Activated CD4-positive, alpha-beta T cell treated with anti-CD3 and anti-CD28 coated beads for 36 hours (primary cell): ENCODE measurements around the gene ELL. TPM values are rescaled to one million over a fixed set of nuclear protein-coding genes. Genes with fewer than 3 reads are reported as not detected.
"Not testable (repeated sequence)": the region's sequence is repeated elsewhere in the genome, so short reads cannot be mapped to it uniquely, and the experiment has no call there.

Experiments
- ATAC-seq: fragments of 200-7000 bp; cut with Tn5 transposase; one replicate; pipeline ENCODE4 v1.10.0; 2021; ENCODE audit warnings: mild to moderate bottlenecking, moderate library complexity
- CTCF ChIA-PET: fragments of 350-600 bp; sonication (Branson Sonifier 250); formaldehyde crosslinking; loops from one replicate; lab custom pipeline; 2021; ENCODE audit warnings: antibody characterized with exemption; lab: Charles Lee
- POLR2A ChIA-PET: fragments of 350-600 bp; sonication (Branson Sonifier 250); formaldehyde crosslinking; loops from one replicate; lab custom pipeline; 2021; ENCODE audit warnings: antibody characterized with exemption, inconsistent platforms; lab: Charles Lee
- DNase-seq: peaks from one replicate; pipeline ENCODE4 v3.0.0-alpha.2; 2020
- H3K27ac Mint-ChIP-seq: one replicate; pipeline ENCODE4 v1.8.0; 2021; ENCODE audit warnings: mixed read lengths
- H3K27me3 Mint-ChIP-seq: one replicate; pipeline ENCODE4 v1.8.0; 2021; ENCODE audit warnings: mixed read lengths
- H3K36me3 Mint-ChIP-seq: one replicate; pipeline ENCODE4 v1.8.0; 2021; ENCODE audit warnings: low read depth, mixed read lengths
- H3K4me1 Mint-ChIP-seq: one replicate; pipeline ENCODE4 v1.8.0; 2021; ENCODE audit warnings: mixed read lengths
- H3K4me3 Mint-ChIP-seq: one replicate; pipeline ENCODE4 v1.8.0; 2021; ENCODE audit warnings: mild to moderate bottlenecking, moderate library complexity, mixed read lengths
- H3K9me3 Mint-ChIP-seq: one replicate; pipeline ENCODE4 v1.8.0; 2021; ENCODE audit warnings: low read depth, mixed read lengths
- intact Hi-C, 2 experiments: fragments of 100-400 bp; cut with DNase I in 1 of 2; cut with micrococcal nuclease in 1 of 2; formaldehyde crosslinking; loops; one replicate each; pipeline versions ENCODE4 v1.14.2 to v1.15.1; 2022 to 2024; cut with DNase I, micrococcal nuclease
- total RNA-seq, 2 experiments: library from RNA; stranded (reverse); gene quantifications; one replicate each; pipeline ENCODE4 v1.2.3, GENCODE V29; 2021

The ELL gene
- total RNA-seq, 2 experiments from 2014 or later: 20.2 to 21.4 TPM

- Mint-ChIP-seq H3K36me3 (no peaks in the 10 kb centered on the region), H3K4me1 (peaks cover 31% of the 10 kb centered on the region), H3K9me3 (no peaks in the 10 kb centered on the region), H3K4me3 (no peak overlapping the region), H3K27me3 (peaks cover 20% of the 10 kb centered on the region), H3K27ac (no peak overlapping the region)
- DNase-seq (no peak), ATAC-seq (no peak)
- intact Hi-C loops: loop anchor here in 1 of 2 experiments (5.0 kb wide), 2 partner anchors 85 to 135 kb away; no protein-coding TSS in a partner anchor
- ChIA-PET POLR2A (no interaction called here), CTCF (interaction anchor here (0.6 to 4.5 kb wide), 10 partner anchors 11 to 143 kb away, joined by 3 to 33 read pairs (median 4); no protein-coding TSS in a partner anchor)
Measured at GRCh38 chr19:18412610-18413239, 109.1 kb downstream of the ELL start.

- intact Hi-C loops: no loop called here
- ATAC-seq (peak; percentile 20), DNase-seq (peak; percentile 69)
- H3K27me3 Mint-ChIP-seq: peaks cover 7% of the 10 kb centered on the region
- H3K9me3 Mint-ChIP-seq: no peaks in the 10 kb centered on the region
- CTCF ChIA-PET: no interaction called here
- POLR2A ChIA-PET: no interaction called here
- H3K4me3 Mint-ChIP-seq: no peak overlapping the region
- no peak overlapping the region for H3K27ac Mint-ChIP-seq
- H3K36me3 Mint-ChIP-seq: no peaks in the 10 kb centered on the region
- no peaks in the 10 kb centered on the region for H3K4me1 Mint-ChIP-seq
Measured at GRCh38 chr19:18408053-18408476, 113.8 kb downstream of the ELL start.

- ATAC-seq (no peak), DNase-seq (no peak)
- Mint-ChIP-seq H3K36me3 (no peaks in the 10 kb centered on the region), H3K4me1 (no peaks in the 10 kb centered on the region), H3K27ac (no peak overlapping the region), H3K27me3 (peaks cover 2% of the 10 kb centered on the region), H3K9me3 (no peaks in the 10 kb centered on the region), H3K4me3 (no peak overlapping the region)
- ChIA-PET POLR2A (no interaction called here), CTCF (interaction anchor here (0.6 kb wide), 1 partner anchor 23 kb away, joined by 3 read pairs; no protein-coding TSS in a partner anchor)
- intact Hi-C loops: no loop called here
Measured at GRCh38 chr19:18406749-18407148, 115.1 kb downstream of the ELL start.

- intact Hi-C loops, DNase-seq, ATAC-seq, H3K9me3 Mint-ChIP-seq, H3K27me3 Mint-ChIP-seq, H3K27ac Mint-ChIP-seq, H3K36me3 Mint-ChIP-seq, H3K4me3 Mint-ChIP-seq, POLR2A ChIA-PET, H3K4me1 Mint-ChIP-seq: not testable (repeated sequence)
- CTCF ChIA-PET: interaction anchor here (2.3 kb wide), 1 partner anchor 17 kb away, joined by 9 read pairs; no protein-coding TSS in a partner anchor
Measured at GRCh38 chr19:18405754-18406153, 116.1 kb downstream of the ELL start.

GRCh38 chr19:18402455-18403248, 119.2 kb downstream of the ELL start:
- intact Hi-C loops, H3K4me1 Mint-ChIP-seq, H3K36me3 Mint-ChIP-seq, POLR2A ChIA-PET, H3K27me3 Mint-ChIP-seq, ATAC-seq, H3K27ac Mint-ChIP-seq, H3K4me3 Mint-ChIP-seq, DNase-seq, H3K9me3 Mint-ChIP-seq: not testable (repeated sequence)
- CTCF ChIA-PET: interaction anchor here (1.3 kb wide), 1 partner anchor 13 kb away, joined by 3 read pairs; no protein-coding TSS in a partner anchor

- ChIA-PET POLR2A (no interaction called here), CTCF (interaction anchor here (0.6 to 1.3 kb wide), 4 partner anchors 11 to 291 kb away, joined by 3 to 4 read pairs (median 3); no protein-coding TSS in a partner anchor)
- Mint-ChIP-seq H3K27ac (no peak overlapping the region), H3K9me3 (no peaks in the 10 kb centered on the region), H3K36me3 (no peaks in the 10 kb centered on the region), H3K4me3 (no peak overlapping the region), H3K27me3 (peaks cover 6% of the 10 kb centered on the region), H3K4me1 (peaks cover 2% of the 10 kb centered on the region)
- intact Hi-C loops: no loop called here
- no peak for DNase-seq
- peak; percentile 51 for ATAC-seq
Measured at GRCh38 chr19:18401580-18402112, 120.2 kb downstream of the ELL start.

GRCh38 chr19:18399008-18399407, 122.9 kb downstream of the ELL start:
- peaks cover 6% of the 10 kb centered on the region for H3K27me3 Mint-ChIP-seq
- no peaks in the 10 kb centered on the region for H3K36me3 Mint-ChIP-seq
- no peaks in the 10 kb centered on the region for H3K9me3 Mint-ChIP-seq
- ATAC-seq (no peak), DNase-seq (no peak)
- intact Hi-C loops: no loop called here
- ChIA-PET CTCF (interaction anchor here (0.6 to 1.3 kb wide), 5 partner anchors 10 to 149 kb away, joined by 3 to 4 read pairs (median 3); no protein-coding TSS in a partner anchor), POLR2A (interaction anchor here (0.6 kb wide), 1 partner anchor 60 kb away, joined by 6 read pairs; no protein-coding TSS in a partner anchor)
- peaks cover 2% of the 10 kb centered on the region for H3K4me1 Mint-ChIP-seq
- H3K4me3 Mint-ChIP-seq: no peak overlapping the region
- H3K27ac Mint-ChIP-seq: no peak overlapping the region

GRCh38 chr19:18397242-18398202, 124.3 kb downstream of the ELL start, which contains the start of gene LRRC25:
TSS of gene LRRC25 (minus strand) at chr19:18397622. CDS start at chr19:18396963, 659 bp downstream.
- ATAC-seq (no peak), DNase-seq (no peak)
- CTCF ChIA-PET: interaction anchor here (0.7 to 2.7 kb wide), 2 partner anchors 9 to 142 kb away, joined by 3 to 10 read pairs; a partner anchor contains a TSS
- H3K4me1 Mint-ChIP-seq: peaks cover 2% of the 10 kb centered on the region
- POLR2A ChIA-PET: no interaction called here
- no peak within 1 kb of the TSS for H3K27ac Mint-ChIP-seq
- no peaks in the 10 kb centered on the region for H3K9me3 Mint-ChIP-seq
- peaks cover 9% of the 10 kb centered on the region for H3K27me3 Mint-ChIP-seq
- no peak within 1 kb of the TSS for H3K4me3 Mint-ChIP-seq
- peaks cover 1% of the 10 kb centered on the region for H3K36me3 Mint-ChIP-seq
- intact Hi-C loops: no loop called here

GRCh38 chr19:18396471-18397241, 125.2 kb downstream of the ELL start:
- ChIA-PET CTCF (interaction anchor here (2.7 kb wide), 1 partner anchor 8 kb away, joined by 10 read pairs; no protein-coding TSS in a partner anchor), POLR2A (interaction anchor here (0.6 kb wide), 1 partner anchor 93 kb away, joined by 4 read pairs; no protein-coding TSS in a partner anchor)
- DNase-seq (no peak), ATAC-seq (no peak)
- H3K27ac Mint-ChIP-seq: no peak overlapping the region
- intact Hi-C loops: no loop called here
- H3K9me3 Mint-ChIP-seq: no peaks in the 10 kb centered on the region
- peaks cover 2% of the 10 kb centered on the region for H3K4me1 Mint-ChIP-seq
- H3K27me3 Mint-ChIP-seq: peaks cover 9% of the 10 kb centered on the region
- peaks cover 1% of the 10 kb centered on the region for H3K36me3 Mint-ChIP-seq
- no peak overlapping the region for H3K4me3 Mint-ChIP-seq

- ChIA-PET CTCF (no interaction called here), POLR2A (no interaction called here)
- H3K4me1 Mint-ChIP-seq: peaks cover 2% of the 10 kb centered on the region
Measured at GRCh38 chr19:18393836-18394235, 128.0 kb downstream of the ELL start.

More at GRCh38 chr19:18393836-18394235, 128.0 kb downstream of the ELL start:
- Mint-ChIP-seq H3K27me3 (peaks cover 20% of the 10 kb centered on the region), H3K36me3 (peaks cover 1% of the 10 kb centered on the region), H3K9me3 (no peaks in the 10 kb centered on the region), H3K27ac (no peak overlapping the region), H3K4me3 (no peak overlapping the region)
- no peak for DNase-seq
- intact Hi-C loops: no loop called here
- ATAC-seq: no peak
